HUES64 (cell line): Measurements from ENCODE around the gene LYRM1.

Experiments used
- H3K27ac ChIP-seq: 2 replicates; pipeline ENCODE4 v1.7.0; 2013; ENCODE audit warnings: low read depth, low read length, inconsistent platforms
- H3K27me3 ChIP-seq: 2 replicates; pipeline ENCODE4 v1.6.1; 2013; ENCODE audit warnings: mild to moderate bottlenecking, low read length; ENCODE audit not compliant: insufficient read depth
- H3K36me3 ChIP-seq: 2 replicates; pipeline ENCODE4 v1.6.1; 2013; ENCODE audit warnings: mild to moderate bottlenecking, low read length; ENCODE audit not compliant: insufficient read depth
- H3K4me1 ChIP-seq: 2 replicates; pipeline ENCODE4 v1.6.1; 2013; ENCODE audit warnings: mild to moderate bottlenecking, low read length, moderate library complexity; ENCODE audit not compliant: insufficient read depth
- H3K4me3 ChIP-seq: 2 replicates; pipeline ENCODE4 v1.5.1; 2013; ENCODE audit warnings: mild to moderate bottlenecking, low read length, moderate library complexity
- H3K9ac ChIP-seq: 2 replicates; pipeline ENCODE4 v1.6.1; 2013; ENCODE audit warnings: mild to moderate bottlenecking, low read depth, low read length
- H3K9me3 ChIP-seq: 2 replicates; pipeline ENCODE4 v1.6.1; 2013; ENCODE audit warnings: low read depth, low read length; ENCODE audit not compliant: insufficient read depth
- WGBS: fragments of 150-250, 120-280 bp; methylation state at CpG from one replicate; pipeline ENCODE4 v1.1.7; 2013; ENCODE audit warnings: missing lambda C conversion rate; 5-methylcytosine and 5-hydroxymethylcytosine counted together

The LYRM1 gene

DNA sequence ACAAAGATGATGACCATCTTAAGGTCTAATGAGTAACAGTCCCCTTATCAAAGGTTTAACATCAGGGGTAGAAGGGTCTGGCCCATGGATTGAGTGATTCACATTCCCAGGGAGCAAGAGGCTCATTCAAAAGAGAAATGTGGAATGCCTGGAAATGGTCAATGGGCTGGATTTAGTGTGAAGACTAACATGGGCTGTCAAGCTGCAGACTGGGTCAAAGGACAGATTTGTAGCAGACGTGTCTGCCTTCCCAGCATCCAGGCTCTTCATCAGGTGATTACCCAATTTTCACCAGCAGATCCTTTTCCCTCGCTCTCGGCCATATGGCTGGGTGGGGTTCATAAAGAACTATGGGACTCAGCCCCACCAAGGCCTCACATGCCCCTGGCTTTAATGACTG, 27.2 kb upstream of the LYRM1 start:
- no peaks in the 10 kb centered on the region for H3K27me3 ChIP-seq
- peaks cover 11% of the 10 kb centered on the region; the same call in 1 of the 2 replicates for H3K4me1 ChIP-seq
- WGBS: 83% methylated on average over 3 of the region's 3 CpGs
- no peaks in the 10 kb centered on the region for H3K36me3 ChIP-seq
- no peaks in the 10 kb centered on the region for H3K9me3 ChIP-seq
- no peak overlapping the region for H3K4me3 ChIP-seq
- no peak overlapping the region for H3K9ac ChIP-seq
- H3K27ac ChIP-seq: no peak overlapping the region

DNA sequence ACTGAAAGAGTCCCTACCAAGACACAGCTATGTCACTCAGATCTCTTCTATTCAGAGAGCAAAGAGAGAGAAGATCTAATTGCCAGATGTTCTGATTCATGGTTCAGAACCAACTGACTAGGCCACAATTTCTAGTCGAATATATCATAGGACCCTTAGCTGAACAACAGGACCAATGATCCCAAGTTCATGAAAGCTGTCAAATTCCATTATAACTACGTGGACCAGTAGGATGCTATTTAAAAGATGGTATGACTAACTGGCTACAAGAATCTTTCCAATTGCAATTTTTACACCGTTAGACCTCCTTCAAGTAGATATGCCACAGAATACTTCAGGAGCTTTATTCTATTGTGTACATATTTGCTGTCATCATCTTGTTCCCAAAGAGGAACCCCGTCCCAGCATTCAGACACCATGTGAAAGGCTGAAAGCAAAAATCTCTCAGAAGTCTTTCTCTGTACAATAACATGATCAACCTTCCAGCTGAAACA, 26.4 kb upstream of the LYRM1 start:
- no peak overlapping the region for H3K4me3 ChIP-seq
- H3K27me3 ChIP-seq: no peaks in the 10 kb centered on the region
- no peaks in the 10 kb centered on the region for H3K36me3 ChIP-seq
- WGBS: 88% methylated on average over 3 of the region's 4 CpGs
- no peaks in the 10 kb centered on the region for H3K9me3 ChIP-seq
- no peak overlapping the region for H3K9ac ChIP-seq
- H3K4me1 ChIP-seq: peaks cover 19% of the 10 kb centered on the region; the same call in 1 of the 2 replicates
- no peak overlapping the region for H3K27ac ChIP-seq

DNA sequence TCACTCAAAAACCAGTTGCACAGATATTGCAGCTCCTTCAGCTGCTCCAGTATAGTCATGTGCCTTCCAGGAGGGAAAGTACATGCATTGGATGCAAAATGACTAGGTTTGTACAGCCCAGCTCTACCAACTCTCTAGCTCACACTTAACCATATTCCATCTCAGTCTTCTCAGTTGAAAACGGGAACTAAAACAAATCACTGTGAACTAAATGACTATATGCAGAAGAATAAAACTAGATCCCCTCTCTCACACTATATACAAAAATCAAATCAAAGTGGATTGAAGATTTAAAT, 25.3 kb upstream of the LYRM1 start:
- H3K9ac ChIP-seq: no peak overlapping the region
- no peaks in the 10 kb centered on the region for H3K9me3 ChIP-seq
- H3K27me3 ChIP-seq: no peaks in the 10 kb centered on the region
- H3K4me3 ChIP-seq: no peak overlapping the region
- H3K36me3 ChIP-seq: no peaks in the 10 kb centered on the region
- WGBS: 100% methylated on average over 1 of the region's 1 CpG
- H3K27ac ChIP-seq: no peak overlapping the region
- H3K4me1 ChIP-seq: peaks cover 28% of the 10 kb centered on the region; the same call in 1 of the 2 replicates

DNA sequence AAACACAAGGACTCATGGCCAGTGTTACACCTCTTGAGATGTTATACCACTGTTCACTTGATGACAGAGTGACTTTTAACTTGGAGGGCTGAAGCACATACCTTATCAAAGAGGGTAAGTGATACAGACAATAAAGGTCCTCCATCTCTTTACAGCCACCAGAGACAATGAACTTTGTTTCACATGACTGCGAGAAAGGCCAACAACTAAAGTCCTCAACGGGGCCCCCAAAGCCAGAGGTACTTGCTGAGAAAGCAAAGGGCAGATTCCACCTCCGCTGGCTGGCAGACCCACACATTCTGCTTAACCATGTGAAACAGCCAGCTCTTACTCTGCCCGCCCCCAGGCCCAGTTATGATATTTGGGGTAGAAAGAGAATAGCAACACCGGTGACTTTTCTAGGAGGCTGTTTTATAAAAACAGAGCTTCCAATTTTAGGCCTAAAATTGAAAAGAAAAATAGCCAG, 21.9 kb upstream of the LYRM1 start:
- Histone ChIP-seq H3K9me3 (no peaks in the 10 kb centered on the region), H3K36me3 (no peaks in the 10 kb centered on the region; the same call in 1 of the 2 replicates), H3K27ac (no peak overlapping the region), H3K4me3 (no peak overlapping the region), H3K9ac (no peak overlapping the region), H3K4me1 (peaks cover 24% of the 10 kb centered on the region; the same call in 1 of the 2 replicates), H3K27me3 (no peaks in the 10 kb centered on the region)
- WGBS: 85% methylated on average over 5 of the region's 5 CpGs

DNA sequence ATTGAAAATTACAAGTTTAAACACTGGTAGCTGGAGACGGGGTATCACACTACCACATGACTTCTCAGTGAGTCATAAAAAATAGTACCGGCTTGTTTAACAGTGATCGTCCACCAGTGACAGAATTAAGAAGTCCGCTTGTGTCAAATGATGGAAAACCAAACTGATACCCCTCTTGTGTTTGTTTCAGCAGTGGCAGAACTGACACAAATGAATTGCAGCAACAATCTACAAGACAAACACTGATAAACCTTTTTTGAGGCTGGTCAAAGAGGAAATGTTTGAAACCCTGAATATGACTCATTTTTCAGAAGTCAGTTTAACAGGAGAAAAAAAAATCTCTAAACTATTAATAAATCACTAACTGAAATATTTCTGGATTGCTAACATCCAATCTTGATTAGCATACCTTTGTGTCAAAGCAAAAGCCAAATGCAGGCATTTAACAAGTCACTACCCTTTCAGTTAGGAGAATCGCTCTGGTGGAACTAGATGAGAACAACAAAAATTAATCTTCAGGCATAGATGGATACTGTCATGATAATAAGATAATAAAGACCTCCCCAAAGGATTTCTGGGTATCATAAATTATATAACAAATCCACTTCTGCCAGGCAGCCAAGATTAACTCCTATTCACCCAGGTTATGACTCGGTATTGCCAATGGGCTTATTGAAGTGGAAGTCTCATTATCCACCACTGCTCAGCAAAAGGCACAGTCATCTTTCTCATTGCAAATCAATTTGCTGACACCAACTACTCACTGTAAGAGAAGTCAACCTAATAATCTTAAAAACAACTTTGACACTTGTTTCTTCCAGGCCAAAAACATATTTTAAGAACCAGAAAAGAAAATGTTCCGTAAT, 21.2 kb upstream of the LYRM1 start:
- Histone ChIP-seq H3K27me3 (no peaks in the 10 kb centered on the region), H3K9me3 (no peaks in the 10 kb centered on the region), H3K9ac (no peak overlapping the region), H3K36me3 (no peaks in the 10 kb centered on the region; the same call in 1 of the 2 replicates), H3K4me1 (peaks cover 24% of the 10 kb centered on the region; the same call in 1 of the 2 replicates), H3K4me3 (no peak overlapping the region), H3K27ac (no peak overlapping the region)
- 84% methylated on average over 7 of the region's 7 CpGs for WGBS

DNA sequence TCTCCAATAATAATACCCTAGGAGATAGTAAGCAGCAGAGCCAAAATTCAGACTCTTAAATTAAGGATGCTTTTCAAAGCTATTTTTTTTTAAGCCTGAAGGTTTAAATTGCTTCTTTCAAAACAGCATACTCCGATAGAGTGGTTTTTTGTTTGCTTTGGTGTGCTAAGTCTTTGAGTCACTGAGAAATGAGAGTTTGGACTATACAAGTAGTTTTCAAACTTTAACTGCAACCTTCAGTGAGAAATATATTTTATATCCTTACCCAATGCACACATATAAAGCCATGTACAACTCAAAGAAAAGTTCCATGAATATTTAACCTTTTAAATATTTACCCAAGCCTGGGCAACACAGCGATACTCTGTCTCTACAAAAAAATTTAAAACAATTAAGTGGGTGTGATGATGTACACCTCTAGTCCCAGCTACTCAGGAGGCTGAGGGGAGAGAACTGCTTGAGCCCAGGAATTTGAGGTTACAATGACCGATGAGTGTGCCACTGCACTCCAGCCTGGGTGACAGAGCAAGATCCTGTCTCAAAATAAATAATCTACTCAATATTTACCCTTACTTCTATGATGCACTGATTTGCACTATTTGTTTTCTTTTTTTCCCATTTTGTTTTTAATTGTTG, 19.6 kb upstream of the LYRM1 start:
- no peaks in the 10 kb centered on the region for H3K27me3 ChIP-seq
- no peak overlapping the region for H3K4me3 ChIP-seq
- no peak overlapping the region for H3K9ac ChIP-seq
- no peaks in the 10 kb centered on the region for H3K9me3 ChIP-seq
- no peaks in the 10 kb centered on the region; the same call in 1 of the 2 replicates for H3K36me3 ChIP-seq
- peaks cover 18% of the 10 kb centered on the region; the same call in 1 of the 2 replicates for H3K4me1 ChIP-seq
- H3K27ac ChIP-seq: no peak overlapping the region
- WGBS: 100% methylated on average over 3 of the region's 3 CpGs

DNA sequence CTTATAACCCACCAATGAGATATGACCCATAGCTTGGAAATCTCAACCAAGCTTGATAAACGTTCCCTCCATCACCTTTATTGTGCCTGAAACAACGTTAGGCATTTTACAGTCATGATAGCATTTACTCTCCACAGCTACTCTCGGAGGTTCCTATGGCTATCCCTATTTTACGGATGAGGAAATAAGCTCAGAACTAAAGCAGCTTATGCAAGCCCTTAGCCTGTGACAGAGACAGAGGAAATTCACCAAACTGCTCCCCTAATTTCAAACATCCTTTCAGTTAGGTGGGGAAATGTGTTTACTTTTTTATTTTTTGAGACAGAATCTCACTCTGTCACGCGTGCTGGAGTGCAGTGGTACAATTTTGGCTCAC, 19.1 kb upstream of the LYRM1 start:
- Histone ChIP-seq H3K9me3 (no peaks in the 10 kb centered on the region), H3K27ac (no peak overlapping the region), H3K9ac (no peak overlapping the region), H3K27me3 (no peaks in the 10 kb centered on the region), H3K4me1 (peaks cover 18% of the 10 kb centered on the region; the same call in 1 of the 2 replicates), H3K4me3 (no peak overlapping the region), H3K36me3 (no peaks in the 10 kb centered on the region; the same call in 1 of the 2 replicates)
- 89% methylated on average over 6 of the region's 6 CpGs for WGBS

DNA sequence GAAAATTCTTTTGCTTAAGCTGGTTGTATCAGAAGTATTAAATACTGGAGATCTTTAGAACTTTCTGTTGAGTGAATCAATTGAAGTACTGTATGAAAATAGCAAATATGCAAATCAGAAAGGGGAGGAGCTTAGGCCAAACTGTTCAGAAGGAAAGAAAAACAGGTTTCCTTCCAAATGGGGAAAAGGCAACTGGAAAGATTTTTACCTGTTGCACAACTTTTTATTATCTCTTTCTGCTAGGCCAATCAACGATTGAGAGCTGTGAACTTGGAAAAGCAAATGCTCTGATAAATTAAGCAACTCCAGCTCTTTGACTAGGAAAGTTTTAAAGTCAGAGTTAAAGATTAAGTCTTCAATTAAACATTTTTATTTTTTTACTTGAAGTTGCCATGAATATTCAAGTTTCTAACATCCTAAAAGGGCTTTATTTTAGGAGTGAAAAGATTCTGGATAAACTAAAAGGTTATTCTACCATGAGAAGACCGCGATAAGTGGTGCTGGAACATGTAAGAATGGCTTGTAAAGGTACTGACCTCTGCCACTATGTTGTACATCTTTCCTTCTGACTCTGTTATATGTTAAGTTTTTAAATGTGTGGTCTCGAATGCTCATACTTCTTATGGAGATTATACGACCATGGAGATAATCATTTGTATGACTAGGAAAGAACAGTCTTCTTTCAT, 16.9 kb upstream of the LYRM1 start:
- H3K9me3 ChIP-seq: no peaks in the 10 kb centered on the region
- no peak overlapping the region for H3K27ac ChIP-seq

DNA sequence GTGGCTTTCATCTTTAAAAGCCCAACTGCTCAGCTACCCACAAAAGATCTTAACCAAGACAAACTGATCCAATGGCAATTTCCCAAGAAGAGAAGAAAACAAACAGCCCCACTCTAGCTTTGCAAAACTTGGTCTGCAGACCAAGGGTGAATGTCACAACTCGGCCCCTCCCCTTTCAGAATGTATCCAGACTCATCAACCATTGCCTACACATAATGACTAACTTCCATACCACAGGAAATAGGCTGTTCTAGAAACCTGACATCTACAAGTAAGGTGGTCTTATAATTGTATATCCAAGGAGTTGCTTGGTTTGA, 16.4 kb upstream of the LYRM1 start:
- no peaks in the 10 kb centered on the region for H3K9me3 ChIP-seq
- H3K4me3 ChIP-seq: no peak overlapping the region
- no peak overlapping the region for H3K27ac ChIP-seq
- 84% methylated on average over 1 of the region's 1 CpG for WGBS
- no peaks in the 10 kb centered on the region for H3K27me3 ChIP-seq
- no peak overlapping the region for H3K9ac ChIP-seq
- peaks cover 9% of the 10 kb centered on the region for H3K4me1 ChIP-seq
- H3K36me3 ChIP-seq: no peaks in the 10 kb centered on the region; the same call in 1 of the 2 replicates

More for the DNA sequence above, 16.9 kb upstream of the LYRM1 start:
- Histone ChIP-seq H3K9ac (no peak overlapping the region), H3K4me3 (no peak overlapping the region), H3K27me3 (no peaks in the 10 kb centered on the region), H3K36me3 (no peaks in the 10 kb centered on the region; the same call in 1 of the 2 replicates), H3K4me1 (peaks cover 14% of the 10 kb centered on the region; the same call in 1 of the 2 replicates)
- WGBS: 94% methylated on average over 5 of the region's 5 CpGs

DNA sequence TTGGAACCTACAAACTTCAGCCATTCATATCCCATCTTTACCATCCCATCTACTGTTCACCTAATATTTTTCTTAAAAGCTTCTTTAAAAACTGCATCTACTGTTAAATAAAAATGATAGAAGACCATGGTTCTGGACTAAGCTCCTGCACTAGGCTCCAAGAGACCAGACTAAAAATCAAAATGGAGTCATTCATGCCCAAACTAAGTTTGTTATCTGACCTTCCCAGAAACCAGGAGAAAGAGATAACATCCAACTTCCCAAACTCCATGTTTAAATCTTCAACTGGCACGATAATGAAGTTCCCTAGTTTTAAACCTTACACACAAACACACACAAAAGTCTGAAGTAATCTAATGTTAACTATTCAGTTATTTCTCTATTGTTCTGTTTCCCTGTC, 14.3 kb upstream of the LYRM1 start:
- H3K4me3 ChIP-seq: no peak overlapping the region
- peaks cover 15% of the 10 kb centered on the region for H3K4me1 ChIP-seq
- 0% methylated on average over 1 of the region's 1 CpG for WGBS
- no peaks in the 10 kb centered on the region for H3K27me3 ChIP-seq
- H3K36me3 ChIP-seq: no peaks in the 10 kb centered on the region; the same call in 1 of the 2 replicates
- no peaks in the 10 kb centered on the region for H3K9me3 ChIP-seq
- no peak overlapping the region for H3K27ac ChIP-seq
- no peak overlapping the region for H3K9ac ChIP-seq

DNA sequence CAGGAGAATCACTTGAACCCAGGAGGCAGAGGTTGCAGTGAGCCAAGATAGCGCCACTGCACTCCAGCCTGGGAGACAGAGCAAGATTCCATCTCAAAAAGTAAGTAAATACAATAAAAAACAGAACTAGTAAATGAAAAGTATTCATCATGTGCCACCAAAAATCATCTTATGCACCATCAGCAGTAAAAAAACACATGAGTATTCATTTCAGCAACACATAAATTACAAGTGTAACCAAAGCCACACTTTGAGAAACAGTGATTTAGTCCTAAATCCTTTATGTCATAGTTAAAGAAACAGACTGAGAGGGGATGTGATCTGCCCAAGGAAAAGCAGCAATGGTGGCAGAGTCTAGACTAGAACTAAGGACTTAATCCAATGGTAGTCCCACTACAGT, 13.4 kb upstream of the LYRM1 start:
- H3K9me3 ChIP-seq: no peaks in the 10 kb centered on the region
- no peak overlapping the region for H3K9ac ChIP-seq
- H3K27me3 ChIP-seq: no peaks in the 10 kb centered on the region
- H3K27ac ChIP-seq: no peak overlapping the region
- WGBS: 100% methylated on average over 1 of the region's 1 CpG
- H3K36me3 ChIP-seq: peaks cover 8% of the 10 kb centered on the region; the same call in 1 of the 2 replicates
- no peak overlapping the region for H3K4me3 ChIP-seq
- peaks cover 15% of the 10 kb centered on the region for H3K4me1 ChIP-seq
